Astrocyte of the cerebellum (primary cell): ENCODE data around the gene EHBP1.

Experiments
- DNase-seq: peaks from one replicate; pipeline ENCODE4 v3.0.0-alpha.2; 2011; ENCODE audit warnings: low read depth
- H3K4me3 ChIP-seq: 2 replicates; pipeline ENCODE4 v1.5.1; 2011; ENCODE audit warnings: mild to moderate bottlenecking, low read depth, low read length, moderate library complexity
- in situ Hi-C: cut with HindIII; loops from 2 replicates; pipeline ENCODE4 v1.10.0; 2017; ENCODE audit warnings: low sequenced_read_pairs
- TF ChIP-seq, protein P1 (sequence below): IDR thresholded peaks from 2 replicates; pipeline ENCODE4 v1.5.1; 2012; ENCODE audit warnings: low read length, low read depth, moderate library complexity, mild to moderate bottlenecking; ENCODE audit errors: missing control alignments

The EHBP1 gene

DNA sequence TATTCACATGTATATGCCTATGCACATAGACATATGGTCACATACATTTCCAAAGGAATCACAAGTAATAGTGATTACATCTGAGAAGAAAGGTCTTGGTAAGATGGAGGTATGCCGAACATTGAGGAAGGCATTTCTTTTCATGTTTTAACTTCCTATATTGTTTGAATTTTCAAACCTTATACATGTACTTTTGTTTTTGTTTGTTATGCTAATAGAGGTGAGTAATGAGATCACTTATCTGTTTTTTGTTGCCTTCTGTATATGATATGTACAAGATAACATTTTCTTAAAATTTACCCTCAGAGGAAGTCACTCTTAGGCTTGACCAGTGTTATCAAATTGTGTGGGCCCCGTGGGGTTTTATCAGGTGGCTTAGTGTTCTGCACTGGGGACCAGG is 178.6 kb downstream of the EHBP1 start:
- TF ChIP-seq, protein P1, sequence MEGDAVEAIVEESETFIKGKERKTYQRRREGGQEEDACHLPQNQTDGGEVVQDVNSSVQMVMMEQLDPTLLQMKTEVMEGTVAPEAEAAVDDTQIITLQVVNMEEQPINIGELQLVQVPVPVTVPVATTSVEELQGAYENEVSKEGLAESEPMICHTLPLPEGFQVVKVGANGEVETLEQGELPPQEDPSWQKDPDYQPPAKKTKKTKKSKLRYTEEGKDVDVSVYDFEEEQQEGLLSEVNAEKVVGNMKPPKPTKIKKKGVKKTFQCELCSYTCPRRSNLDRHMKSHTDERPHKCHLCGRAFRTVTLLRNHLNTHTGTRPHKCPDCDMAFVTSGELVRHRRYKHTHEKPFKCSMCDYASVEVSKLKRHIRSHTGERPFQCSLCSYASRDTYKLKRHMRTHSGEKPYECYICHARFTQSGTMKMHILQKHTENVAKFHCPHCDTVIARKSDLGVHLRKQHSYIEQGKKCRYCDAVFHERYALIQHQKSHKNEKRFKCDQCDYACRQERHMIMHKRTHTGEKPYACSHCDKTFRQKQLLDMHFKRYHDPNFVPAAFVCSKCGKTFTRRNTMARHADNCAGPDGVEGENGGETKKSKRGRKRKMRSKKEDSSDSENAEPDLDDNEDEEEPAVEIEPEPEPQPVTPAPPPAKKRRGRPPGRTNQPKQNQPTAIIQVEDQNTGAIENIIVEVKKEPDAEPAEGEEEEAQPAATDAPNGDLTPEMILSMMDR = no peak
- no peak overlapping the region for H3K4me3 ChIP-seq
- in situ Hi-C loops = no loop called here
- DNase-seq = no peak

DNA sequence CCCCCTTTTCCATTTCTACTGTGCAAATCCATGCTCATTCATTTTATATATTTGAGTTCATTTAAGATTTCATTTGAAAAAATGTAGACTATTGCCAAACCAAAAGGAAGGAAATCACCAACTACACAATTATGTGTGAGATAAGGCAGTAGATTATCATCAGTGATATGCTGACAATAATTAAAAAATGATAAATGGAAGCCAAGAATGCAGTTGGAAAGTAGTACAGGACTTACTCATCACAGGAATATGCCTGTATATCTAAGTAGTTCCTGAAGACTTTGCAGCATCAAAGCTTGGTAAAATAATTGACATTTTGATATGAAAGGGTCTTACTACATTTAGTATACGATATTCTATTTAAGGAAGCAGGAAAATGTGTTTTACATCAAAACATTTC is 179.0 kb downstream of the EHBP1 start:
- DNase-seq = no peak
- no peak overlapping the region for H3K4me3 ChIP-seq
- TF ChIP-seq, protein P1 = no peak
- in situ Hi-C loops = no loop called here

DNA sequence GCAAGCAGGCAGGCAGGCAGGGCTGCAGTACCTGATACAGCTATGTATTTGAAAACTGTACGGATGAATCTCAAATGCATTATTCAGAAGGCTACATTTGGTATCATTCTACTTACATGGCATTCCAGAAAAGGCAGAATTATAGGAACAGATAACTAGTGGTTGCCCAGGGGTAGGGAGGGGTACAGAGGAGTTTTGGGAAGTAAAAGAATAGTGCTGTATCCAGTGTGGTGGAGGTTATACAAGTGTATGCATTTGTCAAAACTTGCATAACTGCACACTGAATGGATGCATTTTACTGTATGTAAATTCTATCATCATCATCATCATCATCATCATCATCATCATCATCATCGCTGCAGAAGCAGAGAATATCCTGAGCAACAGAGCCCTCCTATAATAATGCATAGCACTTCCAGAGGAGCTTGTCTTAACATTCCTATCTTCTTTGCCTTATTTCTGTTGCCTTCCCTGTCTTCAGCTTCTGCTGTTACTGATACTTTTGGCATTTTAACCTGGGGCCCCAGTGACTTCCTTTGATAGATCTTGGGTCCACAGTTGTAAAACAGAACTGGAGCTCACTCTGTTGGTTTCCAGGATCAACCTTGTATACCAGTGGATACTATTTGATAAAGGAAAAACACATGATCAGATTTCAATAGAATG is 189.6 kb downstream of the EHBP1 start:
- TF ChIP-seq, protein P1 = no peak
- no peak overlapping the region for H3K4me3 ChIP-seq
- in situ Hi-C loops = no loop called here
- no peak for DNase-seq

DNA sequence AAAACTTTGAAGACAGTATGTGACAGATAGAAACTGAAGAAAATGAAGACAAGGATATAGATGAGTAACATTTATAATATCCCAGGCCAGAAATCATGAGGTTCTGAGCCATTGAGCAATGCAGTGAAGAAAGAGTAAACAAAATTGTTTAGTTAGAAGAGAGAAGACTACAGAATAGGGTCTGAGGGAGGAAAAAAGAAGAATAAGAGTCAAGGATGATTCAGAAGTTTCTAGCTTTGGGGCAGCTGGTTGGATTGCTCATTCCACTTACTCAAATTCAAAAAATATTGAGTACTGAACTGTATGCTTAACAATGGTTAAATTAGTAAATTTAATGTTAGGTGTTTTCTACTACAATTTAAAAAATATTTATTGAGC is 190.1 kb downstream of the EHBP1 start:
- no peak overlapping the region for H3K4me3 ChIP-seq

DNA sequence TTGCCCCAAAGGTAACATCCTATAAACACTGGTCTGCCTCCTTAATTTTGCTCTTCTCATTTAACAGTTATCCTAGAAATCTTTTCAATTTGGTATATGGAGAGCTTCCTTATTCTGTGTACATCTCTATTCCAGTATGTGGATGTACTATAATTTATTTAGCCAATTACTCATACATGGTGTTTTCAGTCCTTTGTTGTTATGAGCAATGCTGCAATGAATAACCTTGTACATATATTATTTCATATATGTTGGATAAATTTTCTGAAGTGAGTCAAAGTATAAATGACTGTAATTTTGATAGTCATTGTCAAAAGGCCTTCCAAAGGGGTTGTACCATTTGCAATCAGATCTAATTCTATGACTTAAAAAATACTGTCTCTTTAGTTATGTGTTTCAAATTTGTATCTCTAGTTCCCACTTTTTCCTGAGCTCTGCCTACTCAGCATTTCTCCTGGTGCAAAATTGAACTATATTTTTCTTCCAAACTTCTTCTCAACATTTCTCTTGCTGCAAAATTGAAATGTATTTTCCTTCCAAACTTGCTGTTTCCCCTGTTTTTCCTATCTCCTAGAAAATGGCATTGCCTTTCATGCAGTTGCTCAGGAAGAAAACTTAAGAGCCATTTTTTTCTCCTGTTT is 191.8 kb downstream of the EHBP1 start:
- TF ChIP-seq, protein P1 = no peak
- DNase-seq = no peak
- in situ Hi-C loops = no loop called here
- no peak overlapping the region for H3K4me3 ChIP-seq

More for the DNA sequence above, 190.1 kb downstream of the EHBP1 start:
- in situ Hi-C loops = no loop called here
- DNase-seq = no peak
- TF ChIP-seq, protein P1 = no peak

DNA sequence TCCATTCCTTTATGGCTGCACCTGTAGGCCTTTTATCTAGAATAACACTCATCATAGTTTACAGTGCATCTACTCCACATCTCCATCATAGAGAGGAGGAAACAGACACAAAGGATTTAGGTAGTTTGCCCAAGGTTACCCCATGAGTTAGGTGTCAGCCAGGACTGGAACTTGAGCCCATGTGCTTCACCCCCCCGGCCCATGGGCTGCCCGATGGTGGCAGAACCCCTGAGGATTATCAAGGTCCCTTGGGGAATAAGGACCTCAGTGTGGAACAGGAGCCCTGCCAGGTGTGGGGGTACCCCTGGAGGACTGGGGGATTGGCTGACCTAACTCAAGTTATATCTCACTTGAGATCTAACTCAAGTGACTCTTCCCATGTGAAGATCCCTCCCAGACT is 198.8 kb downstream of the EHBP1 start:
- TF ChIP-seq, protein P1 = no peak
- in situ Hi-C loops = no loop called here
- no peak overlapping the region for H3K4me3 ChIP-seq
- no peak for DNase-seq
